H1 (cell line): Measurements from ENCODE around the gene PAXX.

ENCODE experiments used
- CTCF ChIP-seq, 3 experiments: IDR thresholded peaks; 1 replicate in 2 of 3; 2 replicates in 1 of 3; pipeline versions ENCODE4 v1.5.1 to v1.6.1; 2011; ENCODE audit warnings: low read length in 3 of 3, mild to moderate bottlenecking in 3 of 3, inconsistent platforms in 2 of 3, low read depth in 1 of 3, moderate library complexity in 1 of 3; ENCODE audit not compliant: insufficient read depth in 1 of 3; ENCODE audit errors: control extremely low read depth in 1 of 3
- GTF2F1 ChIP-seq: IDR thresholded peaks from 2 replicates; pipeline ENCODE4 v1.6.1; 2012; ENCODE audit warnings: low read depth, low read length, improper control_type of control experiment, borderline replicate concordance
- JUND ChIP-seq: IDR thresholded peaks from 2 replicates; pipeline ENCODE4 v1.6.1; 2011; ENCODE audit warnings: mild to moderate bottlenecking, improper control_type of control experiment, low read length
- SIN3A ChIP-seq, 2 experiments: IDR thresholded peaks in 1 of 2; conservative IDR thresholded peaks in 1 of 2; 2 replicates each; pipeline ENCODE4 v1.6.1; 2011 to 2012; ENCODE audit warnings: low read length in 2 of 2, improper control_type of control experiment in 1 of 2, low read depth in 1 of 2, mild to moderate bottlenecking in 1 of 2
- SP1 ChIP-seq: IDR thresholded peaks from 2 replicates; pipeline ENCODE4 v1.6.1; 2011; ENCODE audit warnings: low read depth, low read length

DNA sequence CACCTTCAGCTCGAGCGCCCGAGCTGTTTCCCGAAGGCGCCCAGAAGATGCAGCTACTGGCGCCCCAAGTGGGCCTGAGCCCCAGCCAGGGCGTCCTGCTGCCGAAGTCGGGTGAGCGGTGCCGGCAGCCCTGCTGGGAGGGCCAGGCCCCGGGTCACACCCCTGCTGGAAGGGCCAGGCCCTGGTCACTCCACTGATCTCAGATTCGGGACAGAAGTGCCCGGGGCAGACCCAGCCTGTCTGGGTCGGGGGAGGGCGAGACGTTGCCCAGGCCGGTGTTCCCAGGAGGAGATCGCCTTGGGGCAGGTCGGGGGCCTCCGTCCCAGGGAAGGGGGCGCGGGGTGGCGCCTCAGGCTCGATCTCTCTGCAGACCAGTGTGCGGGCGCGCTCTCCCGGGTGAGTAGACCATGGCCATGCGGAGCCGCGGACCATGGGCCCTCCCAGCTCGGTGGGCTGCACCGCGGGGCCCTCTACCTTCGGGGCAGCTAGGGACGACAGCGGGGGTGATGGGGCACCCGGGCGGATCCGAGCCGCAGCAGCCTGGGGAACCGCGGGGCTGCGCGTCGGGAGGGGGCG is 7.1 kb upstream of the PAXX start:
- TF ChIP-seq CTCF (IDR thresholded peaks at IDR 0.05; ENCODE audit: control extremely low read depth in 1 of 3, insufficient read depth in 1 of 3, low read depth in 1 of 3, low read length in 3 of 3) (no peak), SIN3A (conservative IDR thresholded peaks at IDR 0.05 in 1 of 2, IDR thresholded peaks at IDR 0.05 in 1 of 2; ENCODE audit: low read depth in 1 of 2, low read length in 2 of 2) (no peak), SP1 (no peak), GTF2F1 (no peak), JUND (no peak)
